ENCODE results near the gene DUSP8.

DUSP8 gene

GRCh38 chr11:1520663-1521267 lies 51.3 kb downstream of the DUSP8 start:
- peak; percentile 24 for DNase-seq (ENCODE audit: low read depth)
- peak; percentile 7 for TF ChIP-seq CTCF (conservative IDR thresholded peaks at IDR 0.05; ENCODE audit: low read depth, low read length)
- no peak overlapping the region for H3K4me3 ChIP-seq (ENCODE audit: low read depth, low read length)

- H3K4me3 ChIP-seq (ENCODE audit: low read depth, low read length) = no peak overlapping the region
- no peak for DNase-seq (ENCODE audit: low read depth)
- no peak for TF ChIP-seq CTCF (conservative IDR thresholded peaks at IDR 0.05; ENCODE audit: low read depth, low read length)
These were observed 51.8 kb downstream of the DUSP8 start for GRCh38 chr11:1520209-1520662.

DNA sequence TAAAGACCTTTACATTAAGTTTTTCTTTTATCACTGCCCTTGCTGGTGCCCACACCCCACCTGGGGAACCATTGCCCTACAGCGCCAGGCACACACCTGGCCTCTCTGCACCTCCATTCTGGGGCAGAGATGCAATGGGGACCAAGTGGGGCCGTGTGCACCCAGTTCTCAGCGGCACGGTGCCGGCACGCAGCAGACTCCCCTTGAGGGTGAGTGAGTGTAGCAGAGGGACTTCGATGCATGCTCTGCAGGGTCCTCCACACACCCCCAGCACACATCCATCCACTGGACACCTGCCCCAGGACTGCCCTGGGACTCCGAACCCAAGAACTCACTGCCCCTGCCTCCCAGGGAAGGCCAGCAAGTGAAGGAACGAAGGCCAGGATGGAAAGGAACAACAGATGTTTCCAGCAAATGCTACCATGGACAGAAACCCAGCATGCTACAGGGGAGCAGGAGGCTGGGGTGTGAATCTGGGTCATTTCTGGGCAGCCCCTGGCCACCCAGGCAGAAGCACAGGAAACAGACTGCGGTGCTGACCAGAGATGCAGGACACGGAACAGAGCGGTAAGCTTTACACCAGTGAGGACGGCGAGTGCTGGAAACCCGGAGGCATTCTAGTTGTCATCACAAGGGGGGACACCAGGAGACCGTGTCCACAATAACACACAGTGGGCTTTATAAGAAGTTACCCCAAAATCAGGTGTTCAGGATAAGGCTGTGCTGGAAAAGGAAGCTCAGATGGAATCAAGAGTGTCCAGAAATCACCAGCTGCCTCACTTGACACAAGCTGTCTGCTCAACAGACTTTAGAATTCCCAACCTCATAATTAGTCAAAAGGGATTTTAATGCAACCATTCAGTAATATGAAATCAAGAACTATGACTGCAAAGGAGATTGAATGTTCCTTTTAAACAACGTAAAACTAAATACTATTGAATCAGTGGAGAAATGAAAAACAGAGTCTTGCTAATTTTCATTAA lies 52.8 kb downstream of the DUSP8 start:
- no peak for DNase-seq (ENCODE audit: low read depth)
- no peak for TF ChIP-seq CTCF (conservative IDR thresholded peaks at IDR 0.05; ENCODE audit: low read depth, low read length)
- H3K4me3 ChIP-seq (ENCODE audit: low read depth, low read length) = no peak overlapping the region

GRCh38 chr11:1518301-1518700 lies 53.8 kb downstream of the DUSP8 start:
- no peak for TF ChIP-seq CTCF (conservative IDR thresholded peaks at IDR 0.05; ENCODE audit: low read depth, low read length)
- no peak for DNase-seq (ENCODE audit: low read depth)
- H3K4me3 ChIP-seq (ENCODE audit: low read depth, low read length) = no peak overlapping the region

GRCh38 chr11:1517117-1518005 lies 54.7 kb downstream of the DUSP8 start:
- DNase-seq (ENCODE audit: low read depth) = no peak
- no peak for TF ChIP-seq CTCF (conservative IDR thresholded peaks at IDR 0.05; ENCODE audit: low read depth, low read length)

GRCh38 chr11:1516273-1517067 lies 55.6 kb downstream of the DUSP8 start:
- H3K4me3 ChIP-seq (ENCODE audit: low read depth, low read length) = no peak overlapping the region
- TF ChIP-seq CTCF (conservative IDR thresholded peaks at IDR 0.05; ENCODE audit: low read depth, low read length) = no peak
- DNase-seq (ENCODE audit: low read depth) = peak; percentile 26

More at GRCh38 chr11:1517117-1518005, 54.7 kb downstream of the DUSP8 start:
- H3K4me3 ChIP-seq (ENCODE audit: low read depth, low read length) = no peak overlapping the region
